Ecto neural progenitor cell (in vitro differentiated cells): ENCODE data around the gene PFDN2.

Experiments
- DNase-seq: peaks from one replicate; pipeline ENCODE4 v3.0.0-alpha.2; 2018; ENCODE audit warnings: low spot score

PFDN2 gene

GRCh38 chr1:161117759-161118581 is at the start of gene PFDN2, which contains the start of gene NIT1:
Gene PFDN2, minus strand, starts transcription at chr1:161118037. Its CDS starts 11 bp downstream, at chr1:161118026.
Gene NIT1, plus strand, starts transcription at chr1:161118105. Its CDS starts 72 bp downstream, at chr1:161118177.
- peak; percentile 92 for DNase-seq

GRCh38 chr1:161166669-161167548 is 49.1 kb upstream of the PFDN2 start:
- peak; percentile 64 for DNase-seq

- peak; percentile 95 for DNase-seq
These were observed 48.2 kb upstream of the PFDN2 start, which contains the start of gene PPOX for GRCh38 chr1:161165742-161166668. Gene PPOX, plus strand, starts transcription at chr1:161166426. Its CDS starts 422 bp downstream, at chr1:161166848.

- peak; percentile 46 for DNase-seq
These were observed 47.2 kb upstream of the PFDN2 start for GRCh38 chr1:161164901-161165610.

- no peak for DNase-seq
These were observed 46.0 kb upstream of the PFDN2 start for GRCh38 chr1:161163793-161164192.

GRCh38 chr1:161162806-161163205 is 45.0 kb upstream of the PFDN2 start:
- DNase-seq: no peak

GRCh38 chr1:161162052-161162451 is 44.2 kb upstream of the PFDN2 start:
- no peak for DNase-seq

- no peak for DNase-seq
These were observed 43.8 kb upstream of the PFDN2 start for GRCh38 chr1:161161652-161162051.

GRCh38 chr1:161160671-161161145 is 42.9 kb upstream of the PFDN2 start:
- no peak for DNase-seq

GRCh38 chr1:161159913-161160243 is 42.0 kb upstream of the PFDN2 start:
- DNase-seq: no peak

GRCh38 chr1:161159087-161159912 is 41.5 kb upstream of the PFDN2 start, which contains the start of gene USP21:
Gene USP21, plus strand, starts transcription at chr1:161159500. Its CDS starts 1,141 bp downstream, at chr1:161160641.
- peak; percentile 97 for DNase-seq

- no peak for DNase-seq
These were observed 40.6 kb upstream of the PFDN2 start for GRCh38 chr1:161158316-161159010.

GRCh38 chr1:161157867-161158266 is 40.0 kb upstream of the PFDN2 start:
- DNase-seq: no peak

GRCh38 chr1:161153682-161154337 is 36.0 kb upstream of the PFDN2 start, which contains the start of gene UFC1:
Gene UFC1, plus strand, starts transcription at chr1:161153978. Its CDS starts 20 bp downstream, at chr1:161153998.
- DNase-seq: peak; percentile 79

- DNase-seq: no peak
These were observed 35.3 kb upstream of the PFDN2 start for GRCh38 chr1:161153176-161153575.

GRCh38 chr1:161145832-161146231 is 28.0 kb upstream of the PFDN2 start:
- DNase-seq: no peak

GRCh38 chr1:161140755-161141400 is 23.0 kb upstream of the PFDN2 start:
- no peak for DNase-seq

- DNase-seq: no peak
These were observed 21.9 kb upstream of the PFDN2 start for GRCh38 chr1:161139766-161140165.
